ENCODE measurements around the gene FAM149A.

Gene FAM149A

DNA sequence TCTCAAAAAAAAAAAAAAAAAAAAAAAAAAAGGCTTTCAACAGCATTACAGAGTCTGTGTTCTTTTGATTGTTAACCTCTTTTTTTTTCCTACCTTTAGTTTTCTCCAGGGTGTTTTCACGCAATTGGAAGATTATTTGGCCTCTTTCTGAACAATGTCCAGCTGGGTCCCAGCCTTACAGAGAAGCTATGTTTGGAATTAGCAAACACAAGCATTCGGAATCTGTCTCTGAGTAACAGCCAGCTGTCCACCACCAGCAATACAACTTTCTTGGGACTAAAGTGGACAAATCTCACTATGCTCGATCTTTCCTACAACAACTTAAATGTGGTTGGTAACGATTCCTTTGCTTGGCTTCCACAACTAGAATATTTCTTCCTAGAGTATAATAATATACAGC lies 22.3 kb upstream of the FAM149A start:
- H3K79me1 ChIP-seq (ENCODE audit: low read length): peaks cover 3% of the 10 kb centered on the region
- no peak overlapping the region for H3K18ac ChIP-seq (ENCODE audit: low read length)
- no peak overlapping the region for H3K27ac ChIP-seq (ENCODE audit: low read depth, low read length)
- H2AK5ac ChIP-seq (ENCODE audit: low read length): no peak overlapping the region
- H2BK12ac ChIP-seq (ENCODE audit: low read length): no peak overlapping the region
- no peak overlapping the region for H2BK5ac ChIP-seq (ENCODE audit: low read depth, low read length, poor library complexity)
- H3K14ac ChIP-seq (ENCODE audit: low read length): no peak overlapping the region
- no peak overlapping the region for H4K12ac ChIP-seq (ENCODE audit: low read depth, low read length)
- peaks cover 6% of the 10 kb centered on the region in 2 experiments for H3K4me1 ChIP-seq (ENCODE audit: control insufficient read depth in 1 of 2, insufficient read depth in 2 of 2, low read length in 2 of 2)
- H2BK120ac ChIP-seq (ENCODE audit: insufficient read depth, low read length, poor library complexity): no peak overlapping the region
- H3K4ac ChIP-seq (ENCODE audit: low read depth, low read length): no peak overlapping the region
- no peaks in the 10 kb centered on the region for H3K79me2 ChIP-seq (ENCODE audit: control insufficient read depth, insufficient read depth, low read length, poor library complexity)
- no peak overlapping the region for H3K4me3 ChIP-seq (ENCODE audit: low read depth, low read length)
- no peak overlapping the region for H3K23ac ChIP-seq (ENCODE audit: low read length)
- H3K27me3 ChIP-seq (ENCODE audit: insufficient read depth, low read length): no peaks in the 10 kb centered on the region
- peaks cover 2% of the 10 kb centered on the region for H3K9me3 ChIP-seq (ENCODE audit: insufficient read depth, low read depth, low read length)
- H2AFZ ChIP-seq (ENCODE audit: insufficient read depth, low read length, poor library complexity): no peak overlapping the region
- H3K36me3 ChIP-seq (ENCODE audit: control insufficient read depth in 1 of 2, insufficient read depth in 2 of 2, low read length in 2 of 2): no peaks in the 10 kb centered on the region
- no peak overlapping the region for H4K91ac ChIP-seq (ENCODE audit: low read depth, low read length)
- peak; percentile 18 to 77 for DNase-seq
- H3K9ac ChIP-seq (ENCODE audit: low read length): no peak overlapping the region
- no peak overlapping the region for H3K4me2 ChIP-seq (ENCODE audit: low read length)
- no CpG with 5 or more reads among the region's 4 CpGs for WGBS (ENCODE audit: extremely low coverage, insufficient coverage, insufficient read length)
- no peak overlapping the region for H4K8ac ChIP-seq (ENCODE audit: low read depth, low read length)

DNA sequence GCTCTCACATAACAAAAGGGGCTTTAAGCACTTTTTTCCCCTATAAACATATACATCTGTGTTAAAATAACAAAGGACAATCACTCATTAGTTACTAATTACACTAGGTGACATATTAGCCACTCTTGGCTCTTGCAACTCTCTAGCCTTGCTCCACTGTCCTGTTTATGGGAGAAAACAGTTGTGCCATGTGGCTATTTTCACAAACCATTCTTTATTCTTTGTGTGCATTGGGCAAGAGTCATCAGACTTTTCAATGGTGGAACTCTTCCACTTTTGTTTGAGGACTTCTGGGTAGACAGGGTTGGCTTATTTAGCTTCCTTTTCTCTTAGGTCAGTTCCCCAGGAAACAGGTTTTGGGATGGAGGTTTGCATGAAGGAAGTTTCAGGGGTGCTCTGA lies 16.0 kb upstream of the FAM149A start:
- no peak overlapping the region for H3K9ac ChIP-seq (ENCODE audit: low read length)
- no peak overlapping the region for H2BK5ac ChIP-seq (ENCODE audit: low read depth, low read length, poor library complexity)
- H3K18ac ChIP-seq (ENCODE audit: low read length): no peak overlapping the region
- no peaks in the 10 kb centered on the region for H3K4me1 ChIP-seq (ENCODE audit: control insufficient read depth in 1 of 2, insufficient read depth in 2 of 2, low read length in 2 of 2)
- H3K4me3 ChIP-seq (ENCODE audit: low read depth, low read length): no peak overlapping the region
- H2BK120ac ChIP-seq (ENCODE audit: insufficient read depth, low read length, poor library complexity): no peak overlapping the region
- no peak overlapping the region for H3K14ac ChIP-seq (ENCODE audit: low read length)
- no peak overlapping the region for H4K91ac ChIP-seq (ENCODE audit: low read depth, low read length)
- H3K79me2 ChIP-seq (ENCODE audit: control insufficient read depth, insufficient read depth, low read length, poor library complexity): no peaks in the 10 kb centered on the region
- no peak overlapping the region for H3K27ac ChIP-seq (ENCODE audit: low read depth, low read length)
- H2AFZ ChIP-seq (ENCODE audit: insufficient read depth, low read length, poor library complexity): no peak overlapping the region
- no peak overlapping the region for H3K4ac ChIP-seq (ENCODE audit: low read depth, low read length)
- H2BK12ac ChIP-seq (ENCODE audit: low read length): no peak overlapping the region
- no peaks in the 10 kb centered on the region for H3K9me3 ChIP-seq (ENCODE audit: insufficient read depth, low read depth, low read length)
- H2AK5ac ChIP-seq (ENCODE audit: low read length): no peak overlapping the region
- no peak overlapping the region for H4K8ac ChIP-seq (ENCODE audit: low read depth, low read length)
- H3K23ac ChIP-seq (ENCODE audit: low read length): no peak overlapping the region
- H3K27me3 ChIP-seq (ENCODE audit: insufficient read depth, low read length): no peaks in the 10 kb centered on the region
- no peak overlapping the region for H4K12ac ChIP-seq (ENCODE audit: low read depth, low read length)
- H3K4me2 ChIP-seq (ENCODE audit: low read length): no peak overlapping the region
- DNase-seq: no peak
- no peaks in the 10 kb centered on the region for H3K36me3 ChIP-seq (ENCODE audit: control insufficient read depth in 1 of 2, insufficient read depth in 2 of 2, low read length in 2 of 2)
- H3K79me1 ChIP-seq (ENCODE audit: low read length): no peaks in the 10 kb centered on the region

DNA sequence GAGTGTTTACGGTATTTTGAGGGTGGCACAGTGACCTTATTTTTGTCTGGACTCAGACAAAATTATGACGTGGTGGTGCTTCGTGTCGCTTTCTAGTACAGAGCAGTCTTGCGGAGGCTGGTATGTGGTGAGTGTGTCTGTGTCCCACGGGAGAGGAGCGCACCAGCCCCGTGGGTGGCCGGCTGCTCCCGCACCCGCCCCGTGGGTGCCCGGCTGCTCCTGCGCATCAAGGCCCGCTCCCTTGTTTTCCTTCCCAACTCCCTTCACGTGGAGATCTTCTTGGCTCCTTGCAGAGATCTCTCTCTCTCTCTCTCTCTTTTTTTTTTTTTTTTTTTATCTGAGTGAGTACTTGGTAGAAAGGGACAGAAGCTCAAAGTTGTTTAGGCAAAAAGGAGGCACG lies 12.2 kb upstream of the FAM149A start:
- no peak overlapping the region for H3K18ac ChIP-seq (ENCODE audit: low read length)
- H3K9ac ChIP-seq (ENCODE audit: low read length): no peak overlapping the region
- H2BK120ac ChIP-seq (ENCODE audit: insufficient read depth, low read length, poor library complexity): no peak overlapping the region
- H4K91ac ChIP-seq (ENCODE audit: low read depth, low read length): no peak overlapping the region
- no peak overlapping the region for H3K23ac ChIP-seq (ENCODE audit: low read length)
- no peaks in the 10 kb centered on the region for H3K79me1 ChIP-seq (ENCODE audit: low read length)
- no peaks in the 10 kb centered on the region for H3K27me3 ChIP-seq (ENCODE audit: insufficient read depth, low read length)
- H3K9me3 ChIP-seq (ENCODE audit: insufficient read depth, low read depth, low read length): no peaks in the 10 kb centered on the region
- peaks cover 0 to 4% of the 10 kb centered on the region in 2 experiments for H3K4me1 ChIP-seq (ENCODE audit: control insufficient read depth in 1 of 2, insufficient read depth in 2 of 2, low read length in 2 of 2)
- H3K79me2 ChIP-seq (ENCODE audit: control insufficient read depth, insufficient read depth, low read length, poor library complexity): no peaks in the 10 kb centered on the region
- no peak overlapping the region for H4K12ac ChIP-seq (ENCODE audit: low read depth, low read length)
- no peak overlapping the region for H4K8ac ChIP-seq (ENCODE audit: low read depth, low read length)
- DNase-seq: no peak
- no peak overlapping the region for H2BK5ac ChIP-seq (ENCODE audit: low read depth, low read length, poor library complexity)
- H3K4me3 ChIP-seq (ENCODE audit: low read depth, low read length): no peak overlapping the region
- H3K36me3 ChIP-seq (ENCODE audit: control insufficient read depth in 1 of 2, insufficient read depth in 2 of 2, low read length in 2 of 2): no peaks in the 10 kb centered on the region
- no peak overlapping the region for H2AFZ ChIP-seq (ENCODE audit: insufficient read depth, low read length, poor library complexity)
- H2AK5ac ChIP-seq (ENCODE audit: low read length): no peak overlapping the region
- H3K27ac ChIP-seq (ENCODE audit: low read depth, low read length): no peak overlapping the region
- H3K14ac ChIP-seq (ENCODE audit: low read length): no peak overlapping the region
- no peak overlapping the region for H3K4me2 ChIP-seq (ENCODE audit: low read length)
- H2BK12ac ChIP-seq (ENCODE audit: low read length): no peak overlapping the region
- no peak overlapping the region for H3K4ac ChIP-seq (ENCODE audit: low read depth, low read length)
- no CpG with 5 or more reads among the region's 17 CpGs for WGBS (ENCODE audit: extremely low coverage, insufficient coverage, insufficient read length)

DNA sequence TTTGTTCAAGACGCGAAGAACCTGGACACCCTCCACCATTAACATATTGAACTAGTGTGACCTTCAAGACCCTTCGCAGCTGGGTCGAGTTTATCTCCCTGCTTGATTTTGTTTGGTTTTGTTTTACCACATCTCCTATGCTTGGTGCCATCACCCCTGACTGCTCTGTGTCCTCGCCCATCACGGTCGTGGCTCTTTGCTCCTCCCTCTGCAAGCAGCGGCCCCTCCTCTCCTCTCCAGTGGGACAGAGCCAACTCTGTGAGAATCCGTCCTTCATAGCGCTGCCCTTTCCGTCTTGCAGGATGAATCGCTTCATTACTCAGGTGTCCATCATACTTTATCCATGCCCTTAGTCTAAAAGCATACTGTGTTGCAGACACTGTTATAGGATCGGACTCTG lies 9.1 kb upstream of the FAM149A start:
- H4K8ac ChIP-seq (ENCODE audit: low read depth, low read length): no peak overlapping the region
- H3K23ac ChIP-seq (ENCODE audit: low read length): no peak overlapping the region
- H3K36me3 ChIP-seq (ENCODE audit: control insufficient read depth in 1 of 2, insufficient read depth in 2 of 2, low read length in 2 of 2): no peaks in the 10 kb centered on the region
- H2BK5ac ChIP-seq (ENCODE audit: low read depth, low read length, poor library complexity): no peak overlapping the region
- no peak overlapping the region for H3K4me3 ChIP-seq (ENCODE audit: low read depth, low read length)
- no peak overlapping the region for H3K14ac ChIP-seq (ENCODE audit: low read length)
- peaks cover 0 to 4% of the 10 kb centered on the region in 2 experiments for H3K4me1 ChIP-seq (ENCODE audit: control insufficient read depth in 1 of 2, insufficient read depth in 2 of 2, low read length in 2 of 2)
- H3K79me2 ChIP-seq (ENCODE audit: control insufficient read depth, insufficient read depth, low read length, poor library complexity): no peaks in the 10 kb centered on the region
- no peak overlapping the region for H3K9ac ChIP-seq (ENCODE audit: low read length)
- no peak overlapping the region for H3K4ac ChIP-seq (ENCODE audit: low read depth, low read length)
- H2BK12ac ChIP-seq (ENCODE audit: low read length): no peak overlapping the region
- H3K27ac ChIP-seq (ENCODE audit: low read depth, low read length): no peak overlapping the region
- H2BK120ac ChIP-seq (ENCODE audit: insufficient read depth, low read length, poor library complexity): no peak overlapping the region
- no peaks in the 10 kb centered on the region for H3K79me1 ChIP-seq (ENCODE audit: low read length)
- DNase-seq: no peak
- H3K4me2 ChIP-seq (ENCODE audit: low read length): no peak overlapping the region
- H3K27me3 ChIP-seq (ENCODE audit: insufficient read depth, low read length): no peaks in the 10 kb centered on the region
- no peak overlapping the region for H4K12ac ChIP-seq (ENCODE audit: low read depth, low read length)
- no CpG with 5 or more reads among the region's 13 CpGs for WGBS (ENCODE audit: extremely low coverage, insufficient coverage, insufficient read length)
- no peak overlapping the region for H2AK5ac ChIP-seq (ENCODE audit: low read length)
- H4K91ac ChIP-seq (ENCODE audit: low read depth, low read length): no peak overlapping the region
- no peaks in the 10 kb centered on the region for H3K9me3 ChIP-seq (ENCODE audit: insufficient read depth, low read depth, low read length)
- no peak overlapping the region for H2AFZ ChIP-seq (ENCODE audit: insufficient read depth, low read length, poor library complexity)
- no peak overlapping the region for H3K18ac ChIP-seq (ENCODE audit: low read length)

All from trophoblast cell (in vitro differentiated cells and primary cell).